CD4-positive, alpha-beta T cell treated with Interleukin-1 beta for 1 hour (primary cell): ENCODE data around the gene CRCP.

Source experiments
- DNase-seq, 2 donors: peaks; one replicate each; pipeline ENCODE4 v3.0.0-alpha.2; 2020 to 2022

The CRCP gene

GRCh38 chr7:66198469-66198868 is 83.8 kb downstream of the CRCP start:
- DNase-seq, result no peak

GRCh38 chr7:66198956-66199355 is 84.3 kb downstream of the CRCP start:
- no peak for DNase-seq

- no peak for DNase-seq
These were observed 87.8 kb downstream of the CRCP start for GRCh38 chr7:66202441-66202840.
